H1 (cell line): ENCODE measurements around the gene TIAM2. TPM values are rescaled to one million over a fixed set of nuclear protein-coding genes. Genes with fewer than 3 reads are reported as not detected.
A peak's percentile ranks its signal among the peaks of the same experiment; 100 is the strongest.

Experiments
- CTCF ChIA-PET: fragments of 300-600 bp; sonication (Branson Sonifier 250); formaldehyde crosslinking; loops from one replicate; lab custom pipeline; 2021; ENCODE audit not compliant: partially characterized antibody; lab: Charles Lee
- POLR2A ChIA-PET: fragments of 300-600 bp; sonication (Branson Sonifier 250); formaldehyde crosslinking; loops from one replicate; lab custom pipeline; 2021; ENCODE audit warnings: inconsistent platforms; ENCODE audit not compliant: partially characterized antibody; lab: Charles Lee
- DNase-seq, 2 experiments: peaks; one replicate each; pipeline versions ENCODE4 v3.0.0 to v3.0.0-alpha.2; 2010 to 2022; ENCODE audit warnings: low spot score in 2 of 2, low read depth in 1 of 2, mixed read lengths in 1 of 2
- FAIRE-seq: peaks from 2 replicates; lab custom pipeline; 2011; peaks lifted over from hg19 to GRCh38; lab: Jason Lieb, UNC
- H2AFZ ChIP-seq: 2 replicates; pipeline ENCODE4 v1.8.1; 2012; ENCODE audit warnings: low read length, inconsistent platforms
- H2AK5ac ChIP-seq: 2 replicates; pipeline ENCODE4 v1.6.1; 2013; ENCODE audit warnings: low read depth, low read length
- H2BK120ac ChIP-seq: replicated peaks from 2 replicates; pipeline ENCODE3; 2013; ENCODE audit warnings: low read depth, low read length, inconsistent platforms
- H2BK12ac ChIP-seq: 2 replicates; pipeline ENCODE4 v1.6.1; 2013; ENCODE audit warnings: low read depth, low read length
- H2BK15ac ChIP-seq: 2 replicates; pipeline ENCODE4 v1.6.1; 2013; ENCODE audit warnings: low read length
- H2BK20ac ChIP-seq: 2 replicates; pipeline ENCODE4 v1.6.1; 2013; ENCODE audit warnings: low read length
- H2BK5ac ChIP-seq: 2 replicates; pipeline ENCODE4 v1.6.1; 2013; ENCODE audit warnings: low read depth, low read length
- H3K14ac ChIP-seq: 2 replicates; pipeline ENCODE4 v1.6.1; 2013; ENCODE audit warnings: inconsistent platforms; ENCODE audit not compliant: insufficient read length
- H3K18ac ChIP-seq: 2 replicates; pipeline ENCODE4 v1.6.1; 2013; ENCODE audit warnings: low read length; ENCODE audit errors: extremely low read depth
- H3K23ac ChIP-seq: 2 replicates; pipeline ENCODE4 v1.6.1; 2013; ENCODE audit warnings: inconsistent platforms; ENCODE audit not compliant: insufficient read length
- H3K23me2 ChIP-seq: 2 replicates; pipeline ENCODE4 v1.6.1; 2013; ENCODE audit warnings: low read depth, low read length
- H3K27ac ChIP-seq: 2 replicates; pipeline ENCODE4 v1.6.1; 2011; ENCODE audit warnings: low read depth, low read length, inconsistent platforms
- H3K27me3 ChIP-seq, 4 experiments: replicated peaks in 1 of 4; 1 replicate in 1 of 4; 2 replicates in 3 of 4; pipeline versions ENCODE4 v1.6.1 to v1.8.1; 2011 to 2013; ENCODE audit warnings: low read length in 3 of 4, mild to moderate bottlenecking in 3 of 4, inconsistent platforms in 2 of 4, mixed read lengths in 2 of 4, moderate library complexity in 1 of 4; ENCODE audit not compliant: control insufficient read depth in 3 of 4, insufficient read depth in 3 of 4; ENCODE audit errors: extremely low read depth in 1 of 4
- H3K36me3 ChIP-seq, 4 experiments: 2 replicates each; pipeline versions ENCODE4 v1.6.1 to v1.8.1; 2011 to 2013; ENCODE audit warnings: mild to moderate bottlenecking in 4 of 4, low read length in 3 of 4, moderate library complexity in 2 of 4, control low read depth in 1 of 4, inconsistent platforms in 1 of 4; ENCODE audit not compliant: insufficient read depth in 4 of 4, control insufficient read depth in 2 of 4
- H3K4ac ChIP-seq: replicated peaks from 2 replicates; pipeline ENCODE3; 2013; ENCODE audit warnings: low read length, low read depth, mixed read lengths, inconsistent platforms; ENCODE audit not compliant: insufficient read length
- H3K4me1 ChIP-seq, 4 experiments: replicated peaks in 1 of 4; 1 replicate in 1 of 4; 2 replicates in 3 of 4; pipeline versions ENCODE4 v1.6.1 to v1.8.1; 2011 to 2013; ENCODE audit warnings: low read length in 3 of 4, inconsistent platforms in 2 of 4, mixed read lengths in 1 of 4; ENCODE audit not compliant: insufficient read depth in 4 of 4, control insufficient read depth in 3 of 4
- H3K4me2 ChIP-seq, 2 experiments: 2 replicates each; pipeline versions ENCODE4 v1.6.1 to v1.8.1; 2011 to 2013; ENCODE audit warnings: low read depth in 2 of 2, low read length in 2 of 2, control low read depth in 1 of 2, inconsistent platforms in 1 of 2, mild to moderate bottlenecking in 1 of 2; ENCODE audit not compliant: insufficient read depth in 1 of 2
- H3K4me3 ChIP-seq, 4 experiments: fragments of 200-600, 300-600 bp in 1 of 4; sonication (generic), shearing (Covaris generic), sonication (Bioruptor Twin) in 1 of 4; 2 replicates each; pipeline versions ENCODE4 v1.5.1 to v1.8.1; 2011 to 2016; ENCODE audit warnings: low read length in 4 of 4, low read depth in 3 of 4, control low read depth in 2 of 4, inconsistent platforms in 2 of 4, mild to moderate bottlenecking in 2 of 4, mixed read lengths in 1 of 4, moderate library complexity in 1 of 4; ENCODE audit not compliant: insufficient read depth in 2 of 4; ENCODE audit errors: extremely low read depth in 1 of 4
- H3K56ac ChIP-seq: replicated peaks from 2 replicates; pipeline ENCODE3; 2013; ENCODE audit warnings: low read depth, mild to moderate bottlenecking, mixed read lengths, low read length, inconsistent platforms; ENCODE audit not compliant: insufficient read length
- H3K79me1 ChIP-seq: 2 replicates; pipeline ENCODE4 v1.6.1; 2013; ENCODE audit warnings: low read depth, low read length, control low read depth
- H3K79me2 ChIP-seq, 2 experiments: 2 replicates each; pipeline versions ENCODE4 v1.6.1 to v1.8.1; 2012 to 2013; ENCODE audit warnings: low read length in 2 of 2, mild to moderate bottlenecking in 2 of 2, inconsistent platforms in 1 of 2; ENCODE audit not compliant: insufficient read depth in 2 of 2, control insufficient read depth in 1 of 2
- H3K9ac ChIP-seq, 4 experiments: replicated peaks in 1 of 4; 1 replicate in 1 of 4; 2 replicates in 3 of 4; pipeline versions ENCODE4 v1.6.1 to v1.8.1; 2011 to 2013; ENCODE audit warnings: low read depth in 3 of 4, low read length in 3 of 4, control low read depth in 2 of 4, mild to moderate bottlenecking in 2 of 4, moderate library complexity in 2 of 4, inconsistent platforms in 1 of 4; ENCODE audit errors: extremely low read depth in 1 of 4
- H3K9me3 ChIP-seq, 2 experiments: 2 replicates each; pipeline versions ENCODE4 v1.6.1 to v1.8.1; 2012 to 2013; ENCODE audit warnings: mild to moderate bottlenecking in 2 of 2, moderate library complexity in 2 of 2, control low read depth in 1 of 2, inconsistent platforms in 1 of 2, low read depth in 1 of 2, low read length in 1 of 2, mixed read lengths in 1 of 2; ENCODE audit not compliant: insufficient read depth in 2 of 2
- H4K20me1 ChIP-seq, 2 experiments: replicated peaks in 1 of 2; 2 replicates each; pipeline versions ENCODE3 to v1.8.1; 2011 to 2013; ENCODE audit warnings: inconsistent platforms in 2 of 2, low read length in 2 of 2, mild to moderate bottlenecking in 1 of 2; ENCODE audit not compliant: insufficient read depth in 2 of 2, control insufficient read depth in 1 of 2
- H4K5ac ChIP-seq: 2 replicates; pipeline ENCODE4 v1.6.1; 2013; ENCODE audit warnings: low read length, low read depth, mixed read lengths, inconsistent platforms; ENCODE audit not compliant: insufficient read length
- H4K8ac ChIP-seq: 2 replicates; pipeline ENCODE4 v1.8.0; 2013; ENCODE audit warnings: mild to moderate bottlenecking, moderate library complexity, low read length, inconsistent platforms; ENCODE audit not compliant: insufficient read depth; ENCODE audit errors: extremely low read depth
- H4K91ac ChIP-seq: replicated peaks from 2 replicates; pipeline ENCODE3; 2013; ENCODE audit warnings: low read length, mixed read lengths, inconsistent platforms; ENCODE audit not compliant: insufficient read length
- BACH1 ChIP-seq: IDR thresholded peaks from 2 replicates; pipeline ENCODE4 v1.6.1; 2012; ENCODE audit warnings: low read length, improper control_type of control experiment
- CBX5 ChIP-seq: fragments of 300-800, 300-1000 bp; sonication (generic); IDR thresholded peaks from 2 replicates; pipeline ENCODE4 v1.7.1; 2016; ENCODE audit warnings: antibody characterized with exemption, low read length, low read depth
- CREB1 ChIP-seq: IDR thresholded peaks from 2 replicates; pipeline ENCODE4 v1.6.1; 2012; ENCODE audit warnings: inconsistent platforms
- CTBP2 ChIP-seq: IDR thresholded peaks from 2 replicates; pipeline ENCODE4 v1.7.0; 2011; ENCODE audit warnings: borderline replicate concordance, mild to moderate bottlenecking, moderate library complexity, mixed read lengths, low read length; ENCODE audit not compliant: insufficient read depth, insufficient read length
- CTCF ChIP-seq, 3 experiments: IDR thresholded peaks; 1 replicate in 2 of 3; 2 replicates in 1 of 3; pipeline versions ENCODE4 v1.5.1 to v1.6.1; 2011; ENCODE audit warnings: low read length in 3 of 3, mild to moderate bottlenecking in 3 of 3, inconsistent platforms in 2 of 3, low read depth in 1 of 3, moderate library complexity in 1 of 3; ENCODE audit not compliant: insufficient read depth in 1 of 3; ENCODE audit errors: control extremely low read depth in 1 of 3
- NANOG ChIP-seq: IDR thresholded peaks from 2 replicates; pipeline ENCODE4 v1.6.1; 2011; ENCODE audit warnings: low read length, low read depth, mild to moderate bottlenecking, inconsistent platforms; ENCODE audit not compliant: insufficient read depth, poor library complexity, severe bottlenecking
- POLR2A ChIP-seq, 2 experiments: IDR thresholded peaks; 1 replicate in 1 of 2; 2 replicates in 1 of 2; pipeline ENCODE4 v1.6.1; 2011; ENCODE audit warnings: low read depth in 2 of 2, low read length in 2 of 2, mild to moderate bottlenecking in 2 of 2; ENCODE audit errors: control extremely low read depth in 1 of 2
- SIRT6 ChIP-seq: IDR thresholded peaks from one replicate; pipeline ENCODE4 v1.7.1; 2012; ENCODE audit warnings: low read length, inconsistent platforms
- TBP ChIP-seq: IDR thresholded peaks from 2 replicates; pipeline ENCODE4 v1.6.1; 2011; ENCODE audit warnings: low read depth, low read length, improper control_type of control experiment
- USF2 ChIP-seq: IDR thresholded peaks from 2 replicates; pipeline ENCODE4 v1.6.1; 2011; ENCODE audit warnings: low read length, improper control_type of control experiment
- WGBS, 2 experiments: shearing (Covaris generic) in 1 of 2; methylation state at CpG; one replicate each; pipeline versions ENCODE4 v1.1.6 to v1.1.7; 2013 to 2015; ENCODE audit warnings: low lambda C conversion rate in 2 of 2, mixed read lengths in 2 of 2, inconsistent platforms in 1 of 2, low coverage in 1 of 2, missing lambda C conversion rate in 1 of 2; ENCODE audit not compliant: insufficient replicate concordance in 2 of 2, insufficient coverage in 1 of 2, insufficient read length in 1 of 2; ENCODE audit errors: extremely low coverage in 1 of 2, missing lambda C conversion rate in 1 of 2; 5-methylcytosine and 5-hydroxymethylcytosine counted together
- polyA plus RNA-seq, 7 experiments: library from polyadenylated mRNA; depleted of rRNA in 3 of 7; stranded (reverse) in 5 of 7; unstranded in 2 of 7; fragments of >200 nt in 5 of 7; fragments of 200-250 nt in 2 of 7; gene quantifications; 1 replicate in 5 of 7; 2 replicates in 1 of 7; 4 replicates in 1 of 7; pipeline versions ENCODE4 v1.2.1 to v1.2.3, GENCODE V29; 2011 to 2013; ENCODE audit warnings: missing spikeins in 2 of 7, mixed read lengths in 2 of 7
- total RNA-seq: library from RNA; stranded (reverse); fragmentation: NEBNext Ultra II Directional; extraction: Animal tissue kit (Norgen Biotek cat#: 25700); gene quantifications from 2 replicates; pipeline ENCODE4 v1.2.1, GENCODE V29; 2021

TIAM2 gene
- total and polyA plus RNA-seq, 2 of the 8 experiments (the other 6 are each of a cell fraction or from before 2014, with no cell fraction given) = 7.4 to 23.9 TPM

- H3K4me3 ChIP-seq = peak overlapping the region in 1 of 4 experiments; percentile 79; a peak in 1 of 8 replicates
- H2BK15ac ChIP-seq = 0 out of 2 replicates have a peak overlapping the region, but pooled peaks have one; percentile 37
- H3K9me3 ChIP-seq = no peaks in the 10 kb centered on the region
- no peak overlapping the region for H2BK120ac ChIP-seq
- H3K27me3 ChIP-seq = peaks cover 0 to 2% (median under 1%) of the 10 kb centered on the region in 4 experiments; a peak in 2 of 7 replicates
- no peak overlapping the region for H4K5ac ChIP-seq
- no peak overlapping the region for H2AFZ ChIP-seq
- peak overlapping the region; percentile 4 to 56; a peak in 2 of 4 replicates for H3K4me2 ChIP-seq
- H4K8ac ChIP-seq = no peak overlapping the region
- WGBS, 2 experiments = 67% methylated on average over 5 of the region's 5 CpGs; no CpG with 5 or more reads in 1 of the 2 experiments
- H3K36me3 ChIP-seq = no peaks in the 10 kb centered on the region
- POLR2A ChIA-PET = interaction anchor here (0.7 to 1.2 kb wide), 3 partner anchors 10 to 68 kb away, joined by 3 read pairs; no protein-coding TSS in a partner anchor
- peaks cover 0 to 3% (median 0%) of the 10 kb centered on the region in 4 experiments; a peak in 6 of 7 replicates for H3K4me1 ChIP-seq
- no peak overlapping the region for H2BK5ac ChIP-seq
- no peak overlapping the region for H2AK5ac ChIP-seq
- no peak overlapping the region for H2BK12ac ChIP-seq
- no peak overlapping the region for H3K14ac ChIP-seq
- no peak overlapping the region for H3K27ac ChIP-seq
- peaks cover 4 to 7% of the 10 kb centered on the region in 2 experiments for H4K20me1 ChIP-seq
- no peak overlapping the region for H3K9ac ChIP-seq
- no peak overlapping the region for H4K91ac ChIP-seq
- no peak overlapping the region for H3K56ac ChIP-seq
- H3K23ac ChIP-seq = no peak overlapping the region
- no peak overlapping the region for H3K4ac ChIP-seq
- no peak overlapping the region for H2BK20ac ChIP-seq
- H3K79me1 ChIP-seq = 0 out of 2 replicates have a peak, but pooled peaks cover 3% of the 10 kb centered on the region
- peaks cover 8% of the 10 kb centered on the region; the same call in 1 of the 2 replicates for H3K23me2 ChIP-seq
- peaks cover 2 to 14% of the 10 kb centered on the region in 2 experiments; a peak in 1 of 4 replicates for H3K79me2 ChIP-seq
- no peak overlapping the region for H3K18ac ChIP-seq
- CTCF ChIA-PET = interaction anchor here (0.6 to 1.6 kb wide), 7 partner anchors 15 to 153 kb away, joined by 3 to 4 read pairs (median 3); no protein-coding TSS in a partner anchor
- DNase-seq = no peak
- peak; percentile 13 for FAIRE-seq
- TF ChIP-seq POLR2A (IDR thresholded peaks at IDR 0.05; ENCODE audit: control extremely low read depth in 1 of 2, low read depth in 2 of 2, low read length in 2 of 2) (no peak), USF2 (no peak), TBP (no peak), SIRT6 (no peak), NANOG (no peak), CBX5 (no peak), CREB1 (no peak), CTBP2 (no peak), CTCF (IDR thresholded peaks at IDR 0.05; ENCODE audit: control extremely low read depth in 1 of 3, insufficient read depth in 1 of 3, low read depth in 1 of 3, low read length in 3 of 3) (no peak), BACH1 (no peak)
These were observed 1.8 kb downstream of the TIAM2 start for GRCh38 chr6:154996841-154997311.
